HepG2 (cell line): ENCODE measurements around the gene RHAG. TPM values are rescaled to one million over a fixed set of nuclear protein-coding genes. Genes with fewer than 3 reads are reported as not detected.
A peak's percentile ranks its signal among the peaks of the same experiment; 100 is the strongest.

Experiments used
- EED ChIP-seq: sonication (generic); formaldehyde crosslinking; IDR thresholded peaks from 2 replicates; pipeline ENCODE4 v1.5.0; 2020; ENCODE audit warnings: mild to moderate bottlenecking, missing genetic modification reagents
- GFI1 ChIP-seq: sonication (generic); formaldehyde crosslinking; IDR thresholded peaks from 2 replicates; pipeline ENCODE4 v1.5.0; 2020; ENCODE audit warnings: missing genetic modification reagents, mild to moderate bottlenecking, borderline replicate concordance
- KAT7 ChIP-seq: IDR thresholded peaks from 2 replicates; pipeline ENCODE4 v1.6.1; 2018; ENCODE audit warnings: borderline replicate concordance, missing compliant biosample characterization
- MAF1 ChIP-seq: sonication (generic); formaldehyde crosslinking; IDR thresholded peaks from 2 replicates; pipeline ENCODE4 v1.5.0; 2020; ENCODE audit warnings: missing genetic modification reagents, borderline replicate concordance
- MYNN ChIP-seq: sonication (generic); formaldehyde crosslinking; IDR thresholded peaks from 2 replicates; pipeline ENCODE4 v1.4.0; 2020; ENCODE audit warnings: mild to moderate bottlenecking, low read depth, missing genetic modification reagents
- PCBP1 ChIP-seq: fragments of 200-400 bp; formaldehyde crosslinking; IDR thresholded peaks from 2 replicates; pipeline ENCODE4 v1.6.1; 2017; ENCODE audit warnings: mild to moderate bottlenecking, low read depth, low read length, borderline replicate concordance
- RBAK ChIP-seq: sonication (generic); formaldehyde crosslinking; IDR thresholded peaks from 2 replicates; pipeline ENCODE4 v1.5.1; 2020; ENCODE audit warnings: mild to moderate bottlenecking, missing genetic modification reagents
- RCOR2 ChIP-seq: IDR thresholded peaks from 2 replicates; pipeline ENCODE4 v1.6.1; 2016; ENCODE audit warnings: missing biosample characterization, missing genetic modification reagents
- RXRB ChIP-seq: IDR thresholded peaks from 2 replicates; pipeline ENCODE4 v1.6.1; 2016; ENCODE audit warnings: borderline replicate concordance, missing genetic modification reagents, missing compliant biosample characterization
- ZNF264 ChIP-seq: sonication (generic); formaldehyde crosslinking; IDR thresholded peaks from 2 replicates; pipeline ENCODE4 v1.4.0; 2020; ENCODE audit warnings: missing genetic modification reagents
- polyA plus RNA-seq, 8 experiments: library from polyadenylated mRNA; depleted of rRNA in 3 of 8; stranded (reverse) in 7 of 8; unstranded in 1 of 8; fragments of >200 nt; fragmentation: Illumina TruSeq in 4 of 8; extraction: Trizol in 4 of 8; gene quantifications; 2 replicates each; pipeline versions ENCODE4 v1.2.1 to v1.2.3, GENCODE V29; 2011 to 2016; ENCODE audit warnings: low read depth in 4 of 8, missing spikeins in 1 of 8, mixed read lengths in 1 of 8; ENCODE audit not compliant: insufficient read depth in 1 of 8
- total RNA-seq, 5 experiments: library from RNA; depleted of rRNA; stranded (reverse); fragments of >200 nt; fragmentation: Illumina TruSeq; extraction: Trizol; gene quantifications; 2 replicates each; pipeline ENCODE4 v1.2.3, GENCODE V29; 2016; ENCODE audit warnings: low read depth in 1 of 5
- TF ChIP-seq, protein P1 (sequence below): sonication (generic); formaldehyde crosslinking; conservative IDR thresholded peaks from 2 replicates; pipeline ENCODE4 v1.4.0; 2020; ENCODE audit warnings: mild to moderate bottlenecking, missing genetic modification reagents, moderate library complexity
- TF ChIP-seq, protein P2 (sequence below): sonication (generic); formaldehyde crosslinking; IDR thresholded peaks from 2 replicates; pipeline ENCODE4 v1.4.0; 2020; ENCODE audit warnings: mild to moderate bottlenecking, missing genetic modification reagents
- TF ChIP-seq, protein P3 (sequence below): sonication (generic); formaldehyde crosslinking; conservative IDR thresholded peaks from 2 replicates; pipeline ENCODE4 v1.8.0; 2022; ENCODE audit warnings: mild to moderate bottlenecking, moderate library complexity, missing genetic modification reagents
- TF ChIP-seq, protein P4 (sequence below): sonication (generic); formaldehyde crosslinking; IDR thresholded peaks from 2 replicates; pipeline ENCODE4 v1.4.0; 2020; ENCODE audit warnings: mild to moderate bottlenecking, missing genetic modification reagents
- TF ChIP-seq, protein P5 (sequence below): sonication (generic); formaldehyde crosslinking; IDR thresholded peaks from 2 replicates; pipeline ENCODE4 v1.4.0; 2020; ENCODE audit warnings: mild to moderate bottlenecking, low read depth, missing genetic modification reagents
- TF ChIP-seq, protein P6 (sequence below): sonication (generic); formaldehyde crosslinking; IDR thresholded peaks from 2 replicates; pipeline ENCODE4 v1.4.0; 2020; ENCODE audit warnings: missing genetic modification reagents, borderline replicate concordance

The RHAG gene
- total and polyA plus RNA-seq, 2 of the 13 experiments (the other 11 are each of a cell fraction or from before 2014, with no cell fraction given): not detected

DNA sequence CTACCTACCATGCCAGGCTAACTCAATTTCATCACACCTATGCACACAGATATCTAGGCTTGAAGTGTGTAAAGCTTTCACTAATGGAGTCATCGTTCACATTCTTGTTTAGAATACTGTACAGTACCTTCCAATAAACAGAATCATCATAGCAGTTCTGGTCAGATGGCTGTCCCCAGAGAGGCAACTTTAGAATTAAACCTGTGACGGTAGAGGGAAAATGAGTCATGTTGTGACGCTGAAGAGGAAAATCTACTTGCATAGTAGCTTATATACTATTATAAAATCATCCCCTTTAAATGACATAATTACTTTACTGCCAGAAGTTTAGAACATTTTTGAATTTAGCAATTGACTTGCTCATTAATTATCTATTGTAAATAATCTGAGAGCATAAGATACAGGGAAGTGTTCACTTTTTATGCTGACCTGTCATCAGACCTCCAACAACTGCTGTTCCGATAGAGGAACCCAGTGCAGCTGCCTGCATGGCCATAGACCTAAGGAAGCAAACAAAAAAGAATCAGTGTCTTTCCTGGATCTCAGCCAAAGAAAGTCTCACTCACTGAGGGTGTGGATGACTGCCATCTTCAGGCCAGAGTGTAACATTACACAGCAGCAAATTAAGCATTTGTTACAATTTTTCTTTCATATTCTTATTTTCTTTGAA is 29.8 kb downstream of the RHAG start (continued):
- TF ChIP-seq, protein P1, sequence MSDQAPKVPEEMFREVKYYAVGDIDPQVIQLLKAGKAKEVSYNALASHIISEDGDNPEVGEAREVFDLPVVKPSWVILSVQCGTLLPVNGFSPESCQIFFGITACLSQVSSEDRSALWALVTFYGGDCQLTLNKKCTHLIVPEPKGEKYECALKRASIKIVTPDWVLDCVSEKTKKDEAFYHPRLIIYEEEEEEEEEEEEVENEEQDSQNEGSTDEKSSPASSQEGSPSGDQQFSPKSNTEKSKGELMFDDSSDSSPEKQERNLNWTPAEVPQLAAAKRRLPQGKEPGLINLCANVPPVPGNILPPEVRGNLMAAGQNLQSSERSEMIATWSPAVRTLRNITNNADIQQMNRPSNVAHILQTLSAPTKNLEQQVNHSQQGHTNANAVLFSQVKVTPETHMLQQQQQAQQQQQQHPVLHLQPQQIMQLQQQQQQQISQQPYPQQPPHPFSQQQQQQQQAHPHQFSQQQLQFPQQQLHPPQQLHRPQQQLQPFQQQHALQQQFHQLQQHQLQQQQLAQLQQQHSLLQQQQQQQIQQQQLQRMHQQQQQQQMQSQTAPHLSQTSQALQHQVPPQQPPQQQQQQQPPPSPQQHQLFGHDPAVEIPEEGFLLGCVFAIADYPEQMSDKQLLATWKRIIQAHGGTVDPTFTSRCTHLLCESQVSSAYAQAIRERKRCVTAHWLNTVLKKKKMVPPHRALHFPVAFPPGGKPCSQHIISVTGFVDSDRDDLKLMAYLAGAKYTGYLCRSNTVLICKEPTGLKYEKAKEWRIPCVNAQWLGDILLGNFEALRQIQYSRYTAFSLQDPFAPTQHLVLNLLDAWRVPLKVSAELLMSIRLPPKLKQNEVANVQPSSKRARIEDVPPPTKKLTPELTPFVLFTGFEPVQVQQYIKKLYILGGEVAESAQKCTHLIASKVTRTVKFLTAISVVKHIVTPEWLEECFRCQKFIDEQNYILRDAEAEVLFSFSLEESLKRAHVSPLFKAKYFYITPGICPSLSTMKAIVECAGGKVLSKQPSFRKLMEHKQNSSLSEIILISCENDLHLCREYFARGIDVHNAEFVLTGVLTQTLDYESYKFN (CRISPR knock-in tag): no peak
- TF ChIP-seq RBAK (CRISPR knock-in tag) (no peak), MYNN (CRISPR knock-in tag) (no peak), PCBP1 (no peak), KAT7 (CRISPR knock-in tag) (no peak), RXRB (peak; percentile 38; the same call in 1 of the 2 replicates), ZNF264 (CRISPR knock-in tag) (peak; percentile 92), MAF1 (CRISPR knock-in tag) (no peak), GFI1 (CRISPR knock-in tag) (peak; percentile 85), EED (CRISPR knock-in tag) (no peak), RCOR2 (CRISPR knock-in tag) (0 out of 2 replicates have a peak, but pooled peaks have one; percentile 17)
- TF ChIP-seq, protein P2, sequence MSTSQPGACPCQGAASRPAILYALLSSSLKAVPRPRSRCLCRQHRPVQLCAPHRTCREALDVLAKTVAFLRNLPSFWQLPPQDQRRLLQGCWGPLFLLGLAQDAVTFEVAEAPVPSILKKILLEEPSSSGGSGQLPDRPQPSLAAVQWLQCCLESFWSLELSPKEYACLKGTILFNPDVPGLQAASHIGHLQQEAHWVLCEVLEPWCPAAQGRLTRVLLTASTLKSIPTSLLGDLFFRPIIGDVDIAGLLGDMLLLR (CRISPR knock-in tag): no peak
- TF ChIP-seq, protein P3, sequence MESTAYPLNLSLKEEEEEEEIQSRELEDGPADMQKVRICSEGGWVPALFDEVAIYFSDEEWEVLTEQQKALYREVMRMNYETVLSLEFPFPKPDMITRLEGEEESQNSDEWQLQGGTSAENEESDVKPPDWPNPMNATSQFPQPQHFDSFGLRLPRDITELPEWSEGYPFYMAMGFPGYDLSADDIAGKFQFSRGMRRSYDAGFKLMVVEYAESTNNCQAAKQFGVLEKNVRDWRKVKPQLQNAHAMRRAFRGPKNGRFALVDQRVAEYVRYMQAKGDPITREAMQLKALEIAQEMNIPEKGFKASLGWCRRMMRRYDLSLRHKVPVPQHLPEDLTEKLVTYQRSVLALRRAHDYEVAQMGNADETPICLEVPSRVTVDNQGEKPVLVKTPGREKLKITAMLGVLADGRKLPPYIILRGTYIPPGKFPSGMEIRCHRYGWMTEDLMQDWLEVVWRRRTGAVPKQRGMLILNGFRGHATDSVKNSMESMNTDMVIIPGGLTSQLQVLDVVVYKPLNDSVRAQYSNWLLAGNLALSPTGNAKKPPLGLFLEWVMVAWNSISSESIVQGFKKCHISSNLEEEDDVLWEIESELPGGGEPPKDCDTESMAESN (CRISPR knock-in tag): no peak
- TF ChIP-seq, protein P4, sequence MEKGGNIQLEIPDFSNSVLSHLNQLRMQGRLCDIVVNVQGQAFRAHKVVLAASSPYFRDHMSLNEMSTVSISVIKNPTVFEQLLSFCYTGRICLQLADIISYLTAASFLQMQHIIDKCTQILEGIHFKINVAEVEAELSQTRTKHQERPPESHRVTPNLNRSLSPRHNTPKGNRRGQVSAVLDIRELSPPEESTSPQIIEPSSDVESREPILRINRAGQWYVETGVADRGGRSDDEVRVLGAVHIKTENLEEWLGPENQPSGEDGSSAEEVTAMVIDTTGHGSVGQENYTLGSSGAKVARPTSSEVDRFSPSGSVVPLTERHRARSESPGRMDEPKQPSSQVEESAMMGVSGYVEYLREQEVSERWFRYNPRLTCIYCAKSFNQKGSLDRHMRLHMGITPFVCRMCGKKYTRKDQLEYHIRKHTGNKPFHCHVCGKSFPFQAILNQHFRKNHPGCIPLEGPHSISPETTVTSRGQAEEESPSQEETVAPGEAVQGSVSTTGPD (CRISPR knock-in tag): no peak
- TF ChIP-seq, protein P5, sequence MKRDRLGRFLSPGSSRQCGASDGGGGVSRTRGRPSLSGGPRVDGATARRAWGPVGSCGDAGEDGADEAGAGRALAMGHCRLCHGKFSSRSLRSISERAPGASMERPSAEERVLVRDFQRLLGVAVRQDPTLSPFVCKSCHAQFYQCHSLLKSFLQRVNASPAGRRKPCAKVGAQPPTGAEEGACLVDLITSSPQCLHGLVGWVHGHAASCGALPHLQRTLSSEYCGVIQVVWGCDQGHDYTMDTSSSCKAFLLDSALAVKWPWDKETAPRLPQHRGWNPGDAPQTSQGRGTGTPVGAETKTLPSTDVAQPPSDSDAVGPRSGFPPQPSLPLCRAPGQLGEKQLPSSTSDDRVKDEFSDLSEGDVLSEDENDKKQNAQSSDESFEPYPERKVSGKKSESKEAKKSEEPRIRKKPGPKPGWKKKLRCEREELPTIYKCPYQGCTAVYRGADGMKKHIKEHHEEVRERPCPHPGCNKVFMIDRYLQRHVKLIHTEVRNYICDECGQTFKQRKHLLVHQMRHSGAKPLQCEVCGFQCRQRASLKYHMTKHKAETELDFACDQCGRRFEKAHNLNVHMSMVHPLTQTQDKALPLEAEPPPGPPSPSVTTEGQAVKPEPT (CRISPR knock-in tag): no peak
- TF ChIP-seq, protein P6, sequence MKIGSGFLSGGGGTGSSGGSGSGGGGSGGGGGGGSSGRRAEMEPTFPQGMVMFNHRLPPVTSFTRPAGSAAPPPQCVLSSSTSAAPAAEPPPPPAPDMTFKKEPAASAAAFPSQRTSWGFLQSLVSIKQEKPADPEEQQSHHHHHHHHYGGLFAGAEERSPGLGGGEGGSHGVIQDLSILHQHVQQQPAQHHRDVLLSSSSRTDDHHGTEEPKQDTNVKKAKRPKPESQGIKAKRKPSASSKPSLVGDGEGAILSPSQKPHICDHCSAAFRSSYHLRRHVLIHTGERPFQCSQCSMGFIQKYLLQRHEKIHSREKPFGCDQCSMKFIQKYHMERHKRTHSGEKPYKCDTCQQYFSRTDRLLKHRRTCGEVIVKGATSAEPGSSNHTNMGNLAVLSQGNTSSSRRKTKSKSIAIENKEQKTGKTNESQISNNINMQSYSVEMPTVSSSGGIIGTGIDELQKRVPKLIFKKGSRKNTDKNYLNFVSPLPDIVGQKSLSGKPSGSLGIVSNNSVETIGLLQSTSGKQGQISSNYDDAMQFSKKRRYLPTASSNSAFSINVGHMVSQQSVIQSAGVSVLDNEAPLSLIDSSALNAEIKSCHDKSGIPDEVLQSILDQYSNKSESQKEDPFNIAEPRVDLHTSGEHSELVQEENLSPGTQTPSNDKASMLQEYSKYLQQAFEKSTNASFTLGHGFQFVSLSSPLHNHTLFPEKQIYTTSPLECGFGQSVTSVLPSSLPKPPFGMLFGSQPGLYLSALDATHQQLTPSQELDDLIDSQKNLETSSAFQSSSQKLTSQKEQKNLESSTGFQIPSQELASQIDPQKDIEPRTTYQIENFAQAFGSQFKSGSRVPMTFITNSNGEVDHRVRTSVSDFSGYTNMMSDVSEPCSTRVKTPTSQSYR: no peak
